ENCODE measurements around the gene PCGF5.
A peak's percentile ranks its signal among the peaks of the same experiment; 100 is the strongest.
"Not testable (repeated sequence)": the region's sequence is repeated elsewhere in the genome, so short reads cannot be mapped to it uniquely, and the experiment has no call there.

PCGF5 gene

DNA sequence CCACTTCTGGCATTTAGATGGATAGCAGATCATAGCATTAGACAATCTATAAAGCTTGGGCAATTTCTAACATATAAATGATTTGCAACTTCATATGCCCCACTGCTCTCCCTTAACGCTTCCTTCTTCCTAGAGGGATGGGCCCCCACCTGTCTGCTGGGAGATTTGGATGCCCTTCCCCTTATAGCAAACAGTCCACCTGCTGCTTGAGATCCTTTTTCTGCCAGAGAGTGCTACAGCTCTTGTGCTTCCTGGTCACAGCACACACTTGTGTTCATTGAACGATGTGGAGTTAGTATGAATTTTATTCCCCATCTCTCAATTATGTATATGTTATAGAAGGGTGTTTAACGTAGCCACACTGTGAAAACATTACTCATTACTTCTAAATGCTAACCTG, 10.4 kb upstream of the PCGF5 start:
- DNase-seq (ENCODE audit: low read depth in 3 of 3) = no peak

DNA sequence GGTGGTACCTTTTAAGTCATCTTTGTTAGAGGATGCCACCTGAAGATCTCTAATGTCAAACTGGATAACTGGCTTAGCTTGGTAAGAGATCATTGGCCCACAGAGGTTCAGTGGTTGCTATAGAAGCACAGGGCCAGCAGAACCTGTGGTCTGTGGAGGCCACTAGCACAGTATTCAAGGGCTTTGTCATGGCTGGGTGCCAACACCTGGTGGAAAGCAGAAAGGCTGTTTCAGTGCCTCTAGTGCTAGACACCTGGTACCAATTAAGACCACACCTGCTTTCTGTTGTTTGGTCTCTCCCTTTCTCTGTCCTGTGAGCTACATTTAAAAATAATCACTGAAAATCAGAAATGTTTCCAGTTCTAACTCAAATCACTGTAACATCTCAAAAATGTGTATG, 10.0 kb upstream of the PCGF5 start:
- DNase-seq (ENCODE audit: low read depth in 3 of 3) = no peak

DNA sequence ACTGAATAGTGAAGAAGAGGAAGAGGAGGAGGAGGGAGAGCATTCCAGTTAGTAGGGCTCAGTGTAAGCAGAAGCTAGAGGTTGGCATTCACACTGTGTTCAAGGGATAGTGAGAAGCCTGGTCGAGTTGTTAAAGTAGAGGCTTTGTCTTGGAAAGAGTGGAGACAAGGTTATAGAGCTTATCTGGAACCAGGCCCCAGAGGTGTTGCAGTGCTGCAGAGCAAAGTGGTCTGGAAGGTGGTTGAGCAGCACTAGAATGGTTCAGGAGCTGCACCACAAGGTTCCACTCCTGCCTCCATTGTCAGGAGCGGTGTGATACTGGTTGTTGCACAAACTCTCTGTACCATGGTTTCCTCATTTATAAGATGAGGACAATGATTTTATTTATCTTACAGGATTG, 8.8 kb upstream of the PCGF5 start:
- no peak for DNase-seq (ENCODE audit: low read depth in 3 of 3)

GRCh38 chr10:91214911-91215310, 5.6 kb upstream of the PCGF5 start:
- no peak for DNase-seq (ENCODE audit: low read depth in 3 of 3)

GRCh38 chr10:91215384-91215783, 5.1 kb upstream of the PCGF5 start:
- DNase-seq (ENCODE audit: low read depth in 3 of 3) = no peak

GRCh38 chr10:91219371-91220193, 881 bp upstream of the PCGF5 start:
- no peak for DNase-seq (ENCODE audit: low read depth in 3 of 3)

DNA sequence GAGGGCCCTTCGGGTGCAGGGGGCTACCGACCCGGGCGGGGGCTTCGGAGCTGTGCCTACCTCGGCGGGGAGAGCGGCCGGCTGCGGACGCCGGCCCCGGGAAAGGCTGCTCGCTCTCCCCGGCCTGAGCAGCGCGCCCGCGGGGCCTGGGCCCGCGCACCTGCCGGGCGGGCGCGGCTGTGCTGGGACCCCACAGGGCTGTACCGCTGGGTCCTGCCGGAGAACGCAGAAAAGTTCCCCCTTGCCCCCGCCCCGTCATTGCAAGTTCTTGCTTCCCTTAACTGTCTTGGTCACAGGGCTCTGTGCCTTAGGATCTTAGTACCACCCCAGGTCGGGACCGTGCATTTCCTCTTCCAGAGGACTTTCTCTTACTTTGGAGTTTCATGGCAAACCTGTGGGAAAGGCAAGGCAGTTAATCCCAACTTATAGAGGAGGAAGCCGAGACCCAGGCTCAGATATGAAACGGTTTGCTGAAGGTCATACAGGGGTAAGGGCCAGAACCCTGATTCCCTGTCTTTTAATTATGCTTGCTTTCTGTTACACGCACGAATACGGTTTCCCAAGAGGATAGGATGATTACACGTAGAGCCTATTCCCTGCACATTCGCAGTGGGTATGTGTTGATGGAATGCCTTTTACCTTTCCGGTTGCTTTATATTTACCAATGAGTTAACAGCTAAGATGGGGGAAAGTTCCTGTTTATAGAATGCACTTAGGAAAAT, 652 bp downstream of the PCGF5 start:
- DNase-seq (ENCODE audit: low read depth in 3 of 3) = no peak

- no peak for DNase-seq (ENCODE audit: low read depth in 3 of 3)
Observed at GRCh38 chr10:91226093-91226492, 5.6 kb downstream of the PCGF5 start.

DNA sequence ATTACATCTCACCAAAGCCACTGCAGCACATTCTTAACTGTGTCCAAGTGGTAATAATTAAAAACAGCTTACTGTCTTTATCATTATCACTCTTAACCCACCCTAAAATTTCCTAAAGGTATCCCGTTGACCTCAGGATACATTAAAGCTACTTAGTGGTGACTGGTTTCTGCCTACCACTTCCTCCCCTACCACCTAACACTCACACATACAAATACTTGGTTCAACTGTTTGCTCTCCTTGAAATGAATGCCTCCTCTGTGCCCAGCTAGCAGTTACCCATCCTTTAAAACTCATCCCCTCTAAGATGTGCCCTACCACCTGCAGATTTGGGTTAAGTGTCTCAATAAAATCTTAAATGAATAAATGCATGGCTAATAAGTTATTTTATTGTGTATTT, 7.1 kb downstream of the PCGF5 start:
- DNase-seq (ENCODE audit: low read depth in 3 of 3) = no peak

DNA sequence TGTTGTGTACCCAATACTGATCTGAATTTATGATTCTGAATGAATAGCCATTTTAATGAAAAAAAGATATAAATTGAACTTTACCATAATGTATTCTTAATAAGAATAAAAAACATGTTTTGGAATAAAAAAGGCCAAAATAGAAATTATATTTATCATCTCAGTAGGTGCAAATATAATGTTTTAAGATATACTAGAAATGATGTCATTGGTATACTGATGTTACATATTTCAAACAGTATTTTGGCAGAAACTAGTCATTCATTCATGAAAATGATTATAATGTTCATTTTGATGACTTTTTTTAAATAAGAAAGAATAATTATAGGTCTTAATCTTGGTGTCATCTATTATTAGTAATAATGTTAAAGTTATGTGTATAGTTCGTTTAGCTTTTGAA, 9.2 kb downstream of the PCGF5 start:
- no peak for DNase-seq (ENCODE audit: low read depth in 3 of 3)

- DNase-seq (ENCODE audit: low read depth in 3 of 3) = no peak
Observed at GRCh38 chr10:91238191-91238590, 17.7 kb downstream of the PCGF5 start.

- DNase-seq (ENCODE audit: low read depth in 3 of 3) = no peak
Observed at GRCh38 chr10:91239789-91240188, 19.3 kb downstream of the PCGF5 start.

GRCh38 chr10:91242940-91243339, 22.5 kb downstream of the PCGF5 start:
- DNase-seq (ENCODE audit: low read depth in 3 of 3) = no peak

GRCh38 chr10:91247360-91248111, 27.1 kb downstream of the PCGF5 start:
- DNase-seq (ENCODE audit: low read depth in 3 of 3) = no peak

GRCh38 chr10:91249700-91250099, 29.2 kb downstream of the PCGF5 start:
- no peak for DNase-seq (ENCODE audit: low read depth in 3 of 3)

DNA sequence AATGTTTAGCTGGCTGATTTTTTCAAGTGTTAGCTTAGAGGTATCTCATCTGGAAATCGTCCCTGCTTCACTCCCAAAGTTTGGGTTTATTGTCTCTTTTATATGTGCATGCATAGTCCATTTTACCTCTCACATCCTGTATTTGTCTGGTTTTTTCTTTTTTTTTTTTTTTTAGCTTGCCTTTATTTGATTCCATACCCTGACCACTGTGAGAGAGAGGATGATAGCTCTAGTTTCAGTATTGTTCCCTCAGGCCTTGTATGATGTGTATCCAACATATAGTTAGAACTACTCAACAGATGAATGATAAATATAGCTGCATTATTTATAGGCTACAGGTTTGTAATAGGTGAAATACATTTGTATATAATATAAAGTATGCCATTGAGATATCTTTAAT, 29.9 kb downstream of the PCGF5 start:
- no peak for DNase-seq (ENCODE audit: low read depth in 3 of 3)

- peak in 2 of 3 experiments; percentile 12 to 36 for DNase-seq (ENCODE audit: low read depth in 3 of 3)
Observed at GRCh38 chr10:91251430-91252056, 31.1 kb downstream of the PCGF5 start.

DNA sequence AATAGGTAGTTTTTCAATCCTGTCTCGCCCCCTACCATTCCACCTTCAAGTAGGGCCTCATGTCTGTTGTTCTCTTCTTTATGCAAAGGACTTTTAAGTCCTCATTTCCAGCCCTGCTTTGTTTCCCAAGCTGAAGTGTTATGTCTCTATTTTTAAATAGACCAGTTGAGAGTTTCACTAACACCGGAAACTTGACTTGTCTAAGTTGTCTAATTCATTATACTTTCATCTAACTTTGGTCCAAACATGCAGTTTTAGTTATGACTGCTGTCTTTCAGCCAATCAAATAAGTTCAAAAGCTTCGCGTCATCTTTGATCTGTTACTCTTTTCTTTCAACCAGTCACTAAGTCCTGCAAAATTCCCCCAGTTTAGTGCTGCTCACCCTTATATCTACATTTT, 32.8 kb downstream of the PCGF5 start:
- DNase-seq (ENCODE audit: low read depth in 3 of 3) = no peak

DNA sequence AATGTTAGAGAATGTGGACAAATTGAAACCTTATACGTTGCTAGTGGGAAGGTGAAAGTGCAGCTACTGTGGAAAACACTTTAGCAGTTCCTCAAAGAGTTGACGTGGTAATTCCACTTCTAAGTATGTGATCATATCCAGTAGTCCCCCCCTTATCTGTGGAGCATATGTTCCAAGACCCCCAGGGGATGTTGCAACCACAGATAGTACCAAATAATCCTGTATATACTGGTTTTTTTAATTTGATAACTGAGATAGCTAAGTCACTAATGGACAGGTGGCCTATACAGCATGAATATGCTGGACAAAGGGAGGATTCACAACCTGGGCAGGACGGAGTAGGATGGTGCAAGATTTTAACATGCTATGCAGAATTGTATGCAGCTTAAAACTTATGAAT, 36.8 kb downstream of the PCGF5 start:
- no peak for DNase-seq (ENCODE audit: low read depth in 3 of 3)

- DNase-seq (ENCODE audit: low read depth in 3 of 3) = not testable (repeated sequence)
Observed at GRCh38 chr10:91260417-91260816, 40.0 kb downstream of the PCGF5 start.

DNA sequence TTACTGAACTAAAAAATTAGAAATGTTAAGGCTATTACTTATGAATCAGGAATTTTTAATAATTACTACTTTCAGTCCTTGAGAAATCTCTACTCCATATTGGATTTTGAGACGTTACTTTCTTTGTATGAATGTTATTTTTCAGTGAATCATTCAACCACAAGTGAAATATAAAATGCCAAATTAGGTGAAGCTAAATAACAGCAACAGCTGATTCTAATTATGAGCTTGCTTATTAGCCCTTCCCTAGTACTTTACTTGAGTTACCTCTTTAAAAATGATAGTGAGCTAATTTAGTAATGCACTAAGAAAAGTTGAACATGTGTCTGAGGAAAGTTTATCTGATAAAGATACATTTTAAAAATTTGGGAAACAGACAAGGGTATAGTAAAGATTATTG, 51.4 kb downstream of the PCGF5 start:
- no peak for DNase-seq (ENCODE audit: low read depth in 3 of 3)

DNA sequence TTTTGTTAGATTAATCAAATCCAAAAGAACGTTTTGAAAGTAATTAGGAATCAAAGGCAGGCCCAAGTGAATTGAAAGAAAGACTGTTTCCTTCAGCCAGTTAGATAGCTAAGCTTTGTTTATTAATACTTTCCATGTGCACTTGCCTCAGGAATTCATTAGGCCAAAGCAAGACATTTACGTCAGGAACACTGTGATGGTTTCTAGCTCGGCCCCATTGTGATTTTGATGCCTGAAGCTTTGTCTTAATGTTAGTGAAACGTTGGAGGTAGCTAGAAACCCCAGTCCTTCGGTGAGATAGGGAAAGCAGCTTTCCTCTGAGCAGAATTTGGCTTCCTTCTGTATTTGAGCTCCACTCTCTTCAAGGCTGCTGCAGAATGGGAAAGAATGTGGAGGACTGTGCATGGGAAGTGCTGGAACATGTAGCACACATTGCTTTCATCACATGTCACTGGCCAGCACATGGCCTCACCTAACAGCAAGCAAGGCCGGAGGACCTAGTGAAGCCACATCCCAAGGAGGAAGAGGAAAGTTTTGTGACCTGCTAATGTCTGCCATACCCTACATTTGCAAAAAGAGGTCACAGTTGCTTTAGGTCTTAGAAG, 64.1 kb downstream of the PCGF5 start:
- no peak for DNase-seq (ENCODE audit: low read depth in 3 of 3)

All from stimulated activated CD4-positive, alpha-beta T cell treated with anti-CD3 and anti-CD28 coated beads, TNF-alpha, amount 100 ng/mL, for 4 hours (primary cell).